Esophagus mucosa (tissue), 1 donor: ENCODE measurements around the gene RNF213. TPM values are rescaled to one million over a fixed set of nuclear protein-coding genes. Genes with fewer than 3 reads are reported as not detected.
"Not testable (repeated sequence)": the region's sequence is repeated elsewhere in the genome, so short reads cannot be mapped to it uniquely, and the experiment has no call there.

Experiments used
- ATAC-seq: fragments of 200-7000 bp; cut with Tn5 transposase; one replicate; pipeline ENCODE4 v1.9.1; 2020
- total RNA-seq: library from RNA; stranded (reverse); gene quantifications from one replicate; pipeline ENCODE4 v1.2.4, GENCODE V29; 2023
- donor health status: DM: yes; HTN: yes; CAD: no.

RNF213 gene
- total RNA-seq, 1 donor from 2014 or later, result 59.9 TPM

DNA sequence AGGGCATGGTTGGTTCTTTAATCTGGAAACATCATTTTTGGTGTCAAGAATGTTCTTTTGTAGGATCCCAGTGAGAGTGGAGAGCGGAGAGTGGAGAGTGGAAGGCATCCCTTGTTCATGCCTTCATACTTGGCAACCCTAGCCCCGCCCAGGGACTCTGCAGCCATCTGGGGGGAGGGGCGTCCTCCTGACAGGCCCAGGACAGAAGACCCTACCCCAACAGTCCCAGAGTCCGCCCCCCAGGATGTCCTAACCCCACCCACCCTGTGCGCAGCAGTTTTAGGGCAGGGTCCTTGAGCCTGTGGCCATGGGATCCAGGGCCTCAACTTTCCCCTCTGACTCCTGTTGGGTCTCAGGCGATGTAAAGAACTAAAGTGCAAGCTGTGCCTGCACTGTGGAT is 36.0 kb upstream of the RNF213 start:
- ATAC-seq, result no peak

DNA sequence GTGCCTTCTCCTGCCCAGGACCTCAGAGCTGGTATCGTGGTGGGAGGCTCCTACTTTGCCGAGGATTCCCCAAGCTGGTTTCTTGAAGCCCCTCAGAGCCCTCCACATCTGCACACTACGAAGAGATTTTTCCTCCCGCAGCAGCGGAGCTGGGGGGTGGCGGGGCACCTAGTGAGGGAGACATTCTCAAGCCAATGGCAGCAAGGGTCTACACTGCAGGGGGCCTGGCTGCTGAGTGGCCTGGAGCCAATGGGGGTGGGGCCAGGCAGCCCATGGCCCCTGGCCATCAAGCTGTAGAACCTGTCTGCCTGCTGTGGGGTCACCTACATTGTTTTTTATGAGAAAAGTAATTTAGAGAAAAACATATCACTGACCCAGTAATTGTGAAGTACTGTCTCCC is 35.4 kb upstream of the RNF213 start:
- ATAC-seq, result no peak

DNA sequence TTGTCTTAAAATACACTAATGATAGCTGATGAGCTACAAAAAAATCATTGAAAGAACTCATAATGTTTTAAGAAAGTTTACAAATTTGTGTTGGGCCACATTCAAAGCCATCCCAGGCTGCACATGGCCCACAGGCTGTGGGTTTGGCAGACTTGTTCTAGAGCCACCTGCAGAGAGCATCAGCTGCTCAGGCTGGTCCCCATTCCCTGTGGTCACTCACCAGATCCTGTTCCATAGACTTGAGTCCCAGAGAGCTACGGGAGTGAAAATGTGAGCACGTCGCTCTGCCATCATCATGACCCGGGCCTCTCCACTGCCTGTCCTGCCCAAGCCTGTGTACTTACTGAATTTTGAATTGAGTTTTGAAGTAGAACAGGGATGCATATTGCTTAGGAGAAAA is 33.5 kb upstream of the RNF213 start:
- no peak for ATAC-seq

DNA sequence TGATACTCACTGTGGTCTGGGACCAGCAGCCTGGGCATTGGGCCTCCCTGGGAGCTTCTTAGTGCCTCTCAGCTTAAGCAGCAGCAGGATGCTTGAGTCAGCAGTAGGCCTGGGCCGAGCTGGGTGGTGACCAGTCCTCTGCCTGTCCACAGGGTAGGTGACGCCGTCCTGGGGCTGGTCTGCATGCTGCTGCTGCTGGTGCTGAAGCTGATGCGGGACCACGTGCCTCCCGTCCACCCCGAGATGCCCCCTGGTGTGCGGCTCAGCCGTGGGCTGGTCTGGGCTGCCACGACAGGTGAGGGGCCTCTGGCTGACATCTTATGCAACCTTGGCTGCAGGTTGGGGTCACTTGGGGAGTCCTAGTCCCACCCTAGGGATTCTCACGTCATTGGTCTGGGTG is 33.0 kb upstream of the RNF213 start:
- ATAC-seq, result no peak

DNA sequence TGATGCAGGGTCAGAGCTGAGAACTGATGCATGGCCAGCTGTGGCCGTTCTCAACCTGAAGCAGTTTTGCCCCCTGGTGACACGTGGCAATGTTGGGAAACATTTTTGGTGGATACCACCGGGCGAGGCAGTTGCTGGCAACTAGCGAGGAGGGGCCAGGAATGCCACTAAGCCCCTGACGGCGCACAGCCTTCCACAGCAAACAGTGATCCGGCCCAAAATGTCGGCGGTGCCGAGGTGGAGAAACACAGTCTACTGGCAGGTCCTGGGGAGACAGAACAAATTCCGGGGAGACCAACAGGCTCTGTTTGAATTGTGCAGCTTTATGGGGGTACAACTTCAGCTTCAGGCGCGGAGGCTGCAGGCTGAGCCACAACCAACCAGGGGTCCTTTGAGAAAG is 32.2 kb upstream of the RNF213 start:
- no peak for ATAC-seq

DNA sequence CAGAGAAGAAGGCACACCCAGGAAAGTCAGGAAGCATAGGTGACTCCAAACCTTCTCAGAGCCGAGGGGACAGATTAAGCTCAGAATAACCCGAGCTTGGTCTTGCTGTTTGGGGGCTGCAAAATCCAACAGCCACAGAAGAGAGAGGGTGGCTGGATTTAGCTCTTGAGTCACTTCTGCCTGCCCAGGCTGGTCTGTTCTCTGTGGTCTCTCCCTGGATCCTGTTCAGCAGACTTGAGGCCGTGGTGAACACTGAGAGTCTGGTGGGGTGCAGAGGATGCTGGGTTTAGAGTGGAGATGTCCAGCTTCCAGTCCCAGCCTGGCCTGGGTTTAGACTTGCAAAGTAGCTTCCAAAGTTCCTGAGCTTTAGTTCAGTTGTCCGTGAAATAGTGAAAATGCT is 31.6 kb upstream of the RNF213 start:
- ATAC-seq, result no peak

DNA sequence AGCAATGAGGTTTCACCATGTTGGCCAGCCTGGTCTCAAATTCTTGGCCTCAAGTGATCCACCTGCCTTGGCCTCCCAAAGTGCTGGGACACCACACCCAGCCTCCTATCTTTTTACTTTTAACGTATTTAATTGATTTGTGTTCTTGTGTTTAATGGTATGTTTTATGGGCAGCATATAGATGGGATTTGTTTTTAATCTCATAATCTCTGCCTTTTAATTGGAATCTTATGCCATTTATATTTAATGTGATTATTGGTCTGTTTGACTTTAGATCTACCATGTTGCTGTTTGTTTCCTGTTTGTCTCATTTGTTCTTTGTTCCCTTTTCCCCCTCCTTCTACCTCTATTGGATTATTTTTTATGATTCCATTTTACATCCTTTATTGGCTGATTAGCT is 28.2 kb upstream of the RNF213 start:
- no peak for ATAC-seq

DNA sequence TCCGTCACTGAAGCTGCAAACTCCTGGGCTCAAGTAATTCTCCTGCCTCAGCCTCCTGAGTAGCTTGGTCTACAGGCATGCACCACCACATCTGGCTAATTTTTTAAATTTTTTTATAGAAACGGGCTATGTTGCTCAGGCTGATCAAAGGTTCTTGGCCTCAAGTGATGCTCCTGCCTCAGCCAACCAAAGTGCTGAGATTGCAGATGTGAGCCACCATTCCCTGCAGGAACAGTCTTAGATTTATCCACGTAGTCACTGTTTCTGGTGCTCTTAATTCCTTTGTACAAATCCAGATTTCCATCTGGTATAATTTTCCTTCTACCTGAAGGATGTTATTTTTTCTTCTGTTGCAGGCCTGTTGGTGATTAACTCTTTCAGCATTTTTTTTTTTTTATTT is 27.4 kb upstream of the RNF213 start:
- no peak for ATAC-seq

DNA sequence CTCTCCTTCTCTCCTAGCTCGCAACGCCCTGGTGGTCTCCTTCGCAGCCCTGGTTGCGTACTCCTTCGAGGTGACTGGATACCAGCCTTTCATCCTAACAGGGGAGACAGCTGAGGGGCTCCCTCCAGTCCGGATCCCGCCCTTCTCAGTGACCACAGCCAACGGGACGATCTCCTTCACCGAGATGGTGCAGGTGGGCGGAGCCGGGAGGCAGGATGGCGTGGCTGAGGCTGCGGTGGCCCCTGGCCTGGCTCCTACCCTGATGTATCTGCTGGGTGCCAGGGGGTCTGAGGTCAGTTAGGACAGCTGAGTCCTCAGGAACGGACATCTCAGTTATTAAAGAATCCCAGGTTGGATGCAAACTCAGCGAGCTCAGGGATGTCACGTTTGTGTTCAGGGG is 23.7 kb upstream of the RNF213 start:
- ATAC-seq, result no peak

DNA sequence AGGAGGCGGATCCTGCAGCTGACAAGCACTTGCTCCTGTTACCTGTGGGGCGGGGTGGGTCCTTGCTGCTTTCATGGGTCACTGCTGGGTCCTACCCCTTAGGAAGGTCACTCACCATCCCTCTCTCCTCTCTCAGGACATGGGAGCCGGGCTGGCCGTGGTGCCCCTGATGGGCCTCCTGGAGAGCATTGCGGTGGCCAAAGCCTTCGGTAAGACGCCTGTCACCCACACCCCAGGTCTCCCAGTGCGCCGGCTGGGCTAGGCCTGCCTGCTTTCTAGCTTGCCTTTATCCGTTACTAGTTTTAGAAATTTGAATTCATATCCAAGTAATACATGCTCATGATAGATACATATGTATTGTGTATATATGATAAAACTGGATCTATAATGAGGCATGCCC is 23.3 kb upstream of the RNF213 start:
- no peak for ATAC-seq

DNA sequence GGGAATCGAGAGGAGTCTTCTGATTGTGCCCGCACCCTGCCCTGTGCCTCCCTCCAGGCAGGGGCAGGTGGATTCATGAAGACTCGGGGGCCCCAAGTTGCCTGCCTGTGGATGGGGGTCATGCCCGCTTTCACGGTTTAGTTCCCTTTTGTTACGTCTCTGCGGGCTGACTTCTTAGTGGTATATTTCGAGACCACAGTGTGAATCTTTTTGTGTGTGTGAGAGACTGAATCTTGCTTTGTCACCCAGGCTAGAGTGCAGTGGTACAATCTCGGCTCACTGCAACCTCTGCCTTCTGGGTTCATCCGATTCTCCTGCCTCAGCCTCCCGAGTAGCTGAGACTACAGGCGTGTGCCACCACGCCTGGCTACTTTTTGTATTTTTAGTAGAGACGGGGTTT is 18.1 kb upstream of the RNF213 start:
- no peak for ATAC-seq

DNA sequence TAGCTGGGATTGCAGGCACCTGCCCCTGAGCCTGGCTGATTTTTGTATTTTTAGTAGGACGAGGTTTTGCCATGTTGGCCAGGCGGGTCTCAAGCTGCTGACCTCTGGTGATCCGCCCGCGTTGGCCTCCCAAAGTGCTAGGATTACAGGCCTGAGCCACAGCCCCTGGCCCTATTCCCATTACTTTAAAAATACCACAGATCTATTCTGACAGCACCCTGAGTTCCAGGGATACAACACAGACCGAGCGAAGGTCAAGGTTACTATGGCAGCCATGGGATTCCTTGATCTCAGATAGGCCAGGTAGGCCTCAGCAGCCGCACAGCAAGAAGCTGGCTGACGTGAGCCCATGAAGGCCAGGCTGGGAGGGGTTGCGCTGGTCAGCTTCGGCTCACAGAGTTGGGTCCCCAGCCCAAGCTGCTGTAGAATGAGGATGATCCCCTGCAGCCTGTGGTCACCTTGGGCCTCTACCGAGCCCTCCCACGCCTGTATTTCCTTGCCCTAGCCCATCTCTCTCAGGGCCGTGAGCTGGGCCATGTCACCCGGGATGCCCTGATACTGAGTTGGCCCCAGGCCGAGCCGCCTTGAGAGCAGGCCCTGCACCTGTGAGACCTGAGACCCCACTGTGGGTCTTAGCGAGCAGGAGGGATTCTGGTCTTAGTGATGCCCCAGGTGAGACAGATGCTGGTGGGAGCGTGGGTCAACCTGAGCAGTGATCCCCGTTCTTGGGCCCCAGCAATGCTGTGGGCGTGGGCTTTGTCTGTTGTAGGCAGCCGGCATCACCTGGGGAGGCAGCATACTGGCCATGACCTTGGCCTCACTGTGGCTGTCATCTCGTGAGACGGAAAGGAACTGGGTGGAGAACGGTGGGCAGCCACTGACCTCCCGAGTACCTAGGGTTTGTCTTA is 16.9 kb upstream of the RNF213 start:
- ATAC-seq, result no peak

DNA sequence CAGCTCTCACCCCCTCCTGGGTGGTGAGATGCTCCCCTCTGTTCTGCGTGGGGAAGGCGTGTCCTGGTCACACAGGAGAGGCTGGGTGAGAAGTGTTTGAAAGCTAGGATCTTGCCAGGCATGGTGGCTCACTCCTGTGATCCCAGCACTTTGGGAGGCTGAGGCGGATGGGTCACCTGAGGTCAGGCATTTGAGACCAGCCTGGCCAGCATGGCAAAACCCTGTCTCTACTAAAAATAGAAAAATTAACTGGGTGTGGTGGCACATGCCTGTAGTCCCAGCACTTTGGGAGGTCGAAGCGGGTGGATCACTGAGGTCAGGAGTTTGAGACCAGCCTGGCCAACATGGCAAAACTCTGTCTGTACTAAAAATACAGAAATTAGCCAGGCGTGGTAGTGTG is 16.2 kb upstream of the RNF213 start:
- ATAC-seq, result not testable (repeated sequence)

DNA sequence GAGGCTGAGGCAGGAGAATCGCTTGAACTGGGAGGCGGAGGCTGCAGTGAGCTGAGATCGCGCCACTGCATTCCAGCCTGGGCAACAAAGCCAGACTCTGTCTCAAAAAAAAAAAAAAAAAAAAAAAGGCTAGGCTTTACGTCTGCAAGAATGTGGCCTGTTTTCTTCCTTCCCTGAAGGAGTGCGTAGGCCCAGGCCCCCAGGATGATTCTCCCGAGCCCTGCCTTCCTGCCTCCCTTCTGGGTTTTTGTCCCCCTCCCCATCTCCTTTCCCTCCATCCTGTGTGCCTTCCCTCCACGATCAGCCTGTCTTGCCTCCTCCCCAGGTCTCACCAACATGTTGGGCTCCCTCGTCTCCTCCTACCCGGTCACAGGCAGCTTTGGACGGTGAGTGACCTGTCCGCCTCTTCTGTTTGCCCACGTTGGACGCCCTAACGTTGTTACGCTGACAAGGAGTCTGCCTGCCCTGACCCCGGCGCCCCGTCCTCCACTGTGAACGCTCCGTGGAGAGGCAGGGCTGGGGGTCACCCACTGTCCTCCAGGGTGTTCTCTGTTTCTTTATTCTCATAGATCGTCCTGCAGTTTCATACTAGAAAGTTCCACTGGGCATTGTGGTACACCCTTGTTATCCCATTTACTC is 15.7 kb upstream of the RNF213 start:
- ATAC-seq, result no peak

DNA sequence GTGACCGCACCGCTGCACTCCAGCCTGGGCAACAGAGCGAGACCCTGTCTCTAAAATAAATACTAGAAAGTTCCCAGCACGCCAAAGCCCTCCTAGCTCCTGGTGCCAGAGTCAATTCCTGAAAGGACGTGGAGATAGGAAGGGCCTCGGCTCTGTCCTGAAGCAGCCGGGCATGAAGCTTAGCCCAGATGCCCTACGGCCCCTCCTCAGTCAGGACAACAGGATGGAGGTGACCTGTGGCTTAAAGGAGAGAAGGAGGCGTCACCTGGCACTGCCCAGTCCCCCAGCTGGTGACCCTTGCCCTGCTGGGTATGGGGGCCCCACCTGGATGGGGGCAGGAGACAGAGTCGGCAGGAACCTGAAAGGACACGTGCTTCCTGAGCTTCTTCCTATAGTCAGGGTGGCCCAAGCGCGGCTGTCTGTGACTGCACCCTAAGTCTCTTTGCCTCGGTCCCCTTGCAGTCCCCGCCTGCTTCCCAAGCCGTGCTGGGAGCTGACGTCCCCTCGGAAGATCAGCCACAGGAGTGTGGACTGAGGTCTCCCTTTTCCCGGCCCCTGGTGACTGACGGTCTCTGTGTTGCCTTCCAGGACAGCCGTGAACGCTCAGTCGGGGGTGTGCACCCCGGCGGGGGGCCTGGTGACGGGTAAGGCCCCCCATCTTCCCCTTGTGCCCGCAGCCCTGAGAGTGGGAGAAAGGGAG is 14.9 kb upstream of the RNF213 start:
- ATAC-seq, result no peak

DNA sequence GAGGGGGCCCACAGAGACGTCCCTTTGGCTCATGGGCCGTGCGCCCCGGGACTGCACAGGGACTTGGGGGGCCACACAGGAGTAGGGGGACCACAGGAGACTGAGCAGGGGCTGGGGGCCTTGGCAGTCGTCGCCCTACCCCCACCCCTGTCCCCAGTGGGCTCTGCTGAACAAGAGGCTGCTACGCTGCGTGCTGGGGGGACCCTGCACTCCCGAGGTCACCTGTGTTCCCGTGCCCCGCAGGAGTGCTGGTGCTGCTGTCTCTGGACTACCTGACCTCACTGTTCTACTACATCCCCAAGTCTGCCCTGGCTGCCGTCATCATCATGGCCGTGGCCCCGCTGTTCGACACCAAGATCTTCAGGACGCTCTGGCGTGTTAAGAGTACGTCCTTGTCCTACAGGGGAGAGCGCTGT is 14.4 kb upstream of the RNF213 start:
- peak; percentile 4 for ATAC-seq

DNA sequence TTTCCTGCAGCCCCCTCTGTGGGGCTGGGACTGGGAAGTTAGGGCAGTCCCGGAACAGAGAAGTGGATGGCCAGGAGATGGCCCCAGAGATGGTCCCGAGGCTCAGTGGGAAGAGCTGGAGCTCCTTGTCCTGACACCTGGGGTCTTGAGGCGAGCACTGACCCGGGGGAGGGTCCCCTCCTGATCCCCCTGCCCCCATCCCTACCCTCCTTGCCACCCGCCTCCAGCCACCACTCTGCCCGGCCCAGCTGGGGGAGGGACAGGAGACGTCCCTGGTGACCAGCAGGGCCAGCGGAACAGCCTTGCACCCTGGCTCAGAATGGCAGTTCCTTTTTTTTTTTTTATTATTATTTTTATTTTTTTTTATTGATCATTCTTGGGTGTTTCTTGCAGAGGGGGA is 13.9 kb upstream of the RNF213 start:
- no peak for ATAC-seq

DNA sequence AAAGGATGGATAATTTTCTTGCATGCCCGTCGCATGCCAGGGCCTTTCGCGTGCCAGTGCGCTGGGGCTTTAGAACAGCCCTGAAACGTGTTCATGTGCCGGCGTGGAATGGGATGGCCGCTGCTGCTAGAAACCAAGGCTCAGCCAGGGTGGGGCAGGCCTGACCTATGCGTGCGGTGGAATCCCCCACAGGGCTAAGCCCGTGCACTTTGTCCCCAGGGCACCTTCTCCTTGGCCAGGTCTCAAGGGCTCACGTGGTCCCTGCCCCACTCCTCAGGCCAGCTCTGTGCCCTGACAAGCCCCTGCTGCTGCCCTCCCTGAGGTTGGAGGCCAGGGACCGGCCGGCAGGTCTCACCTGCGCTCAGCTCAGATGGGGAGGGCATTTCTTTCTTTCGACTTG is 13.1 kb upstream of the RNF213 start:
- ATAC-seq, result no peak

DNA sequence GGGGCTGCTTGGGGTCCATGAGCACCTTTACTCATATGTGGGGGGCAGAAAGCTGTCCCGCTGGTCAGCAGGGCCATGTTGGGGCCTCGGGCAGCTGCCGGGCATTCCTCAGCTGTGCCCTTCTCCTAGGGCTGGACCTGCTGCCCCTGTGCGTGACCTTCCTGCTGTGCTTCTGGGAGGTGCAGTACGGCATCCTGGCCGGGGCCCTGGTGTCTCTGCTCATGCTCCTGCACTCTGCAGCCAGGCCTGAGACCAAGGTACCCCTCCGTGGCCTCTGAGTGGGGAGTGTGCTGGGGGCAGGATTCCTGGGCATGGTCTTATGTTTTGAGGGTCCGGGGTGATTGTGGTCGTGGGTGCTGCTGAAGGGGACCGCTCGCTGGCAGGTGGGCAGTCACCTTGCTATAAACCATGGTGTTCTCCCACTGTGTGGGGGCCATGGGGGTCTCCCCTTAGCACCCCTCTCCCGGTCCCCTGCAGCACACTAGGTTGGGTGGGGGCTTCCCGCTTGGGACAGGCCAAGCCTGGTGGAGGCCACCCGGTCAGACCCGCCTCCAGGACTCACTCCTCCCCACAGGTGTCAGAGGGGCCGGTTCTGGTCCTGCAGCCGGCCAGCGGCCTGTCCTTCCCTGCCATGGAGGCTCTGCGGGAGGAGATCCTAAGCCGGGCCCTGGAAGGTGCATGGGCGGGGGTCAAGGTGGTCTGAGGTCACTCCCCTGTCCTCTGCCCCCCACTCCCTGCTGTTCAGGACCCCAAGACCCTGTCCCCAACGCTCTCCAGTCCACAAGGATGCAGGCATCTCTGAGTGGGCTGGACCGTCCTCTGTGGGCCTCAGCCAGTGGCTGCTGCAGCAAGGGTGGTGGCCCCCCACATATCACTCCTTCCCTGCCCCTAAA is 12.4 kb upstream of the RNF213 start:
- no peak for ATAC-seq

DNA sequence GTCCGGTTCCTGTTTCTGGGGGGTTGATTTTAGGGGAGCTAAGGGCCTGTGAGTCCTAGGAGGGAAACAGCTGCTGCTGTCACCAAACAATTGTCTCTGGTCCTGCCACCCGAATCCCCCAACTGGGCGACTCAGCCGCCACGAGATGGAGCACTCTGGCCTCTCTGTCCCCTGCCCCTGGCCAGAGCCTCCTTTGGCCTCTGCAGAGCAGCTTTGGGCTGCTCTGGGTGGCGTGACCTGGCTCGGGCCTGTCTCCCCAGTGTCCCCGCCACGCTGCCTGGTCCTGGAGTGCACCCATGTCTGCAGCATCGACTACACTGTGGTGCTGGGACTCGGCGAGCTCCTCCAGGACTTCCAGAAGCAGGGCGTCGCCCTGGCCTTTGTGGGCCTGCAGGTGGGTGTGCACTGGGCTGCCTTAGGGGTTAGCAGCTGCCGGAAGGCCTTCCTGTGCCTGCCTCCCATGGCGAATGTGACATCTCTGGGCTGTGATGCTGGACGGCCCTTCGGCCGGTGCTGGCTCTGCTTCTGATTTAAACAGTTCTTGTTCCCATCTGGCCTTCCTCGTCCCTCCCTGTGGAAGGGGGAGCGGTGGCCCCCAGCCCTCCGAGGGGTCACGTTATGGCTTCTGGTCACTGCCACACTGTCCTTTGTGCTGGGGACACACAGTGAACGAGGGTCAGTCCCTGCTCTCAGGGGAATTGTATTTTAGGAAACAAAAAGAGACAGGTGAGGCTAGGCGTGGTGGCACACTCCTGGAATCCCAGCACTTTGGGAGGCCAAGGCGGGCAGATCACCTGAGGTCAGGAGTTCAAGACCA is 11.6 kb upstream of the RNF213 start:
- no peak for ATAC-seq

DNA sequence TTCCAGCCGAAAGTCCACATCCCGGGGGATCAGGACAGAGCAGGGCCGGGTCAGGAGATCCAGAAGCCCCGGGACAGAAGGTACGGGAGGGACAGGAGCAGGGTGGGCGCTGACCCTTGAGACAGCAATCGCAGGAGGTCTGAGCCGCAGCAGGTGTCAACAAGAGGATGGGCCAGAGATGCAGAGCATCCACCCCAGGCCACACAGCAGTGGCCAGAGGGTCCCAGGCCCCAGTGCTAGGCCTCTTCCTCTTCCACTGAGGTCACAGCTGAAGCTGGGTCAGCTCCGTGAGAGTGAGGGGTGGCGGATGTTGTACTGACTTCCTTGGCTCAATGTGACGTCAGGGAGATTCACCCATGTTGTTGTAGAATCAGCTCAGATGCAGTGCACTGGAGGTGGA is 8.7 kb upstream of the RNF213 start:
- ATAC-seq, result no peak

DNA sequence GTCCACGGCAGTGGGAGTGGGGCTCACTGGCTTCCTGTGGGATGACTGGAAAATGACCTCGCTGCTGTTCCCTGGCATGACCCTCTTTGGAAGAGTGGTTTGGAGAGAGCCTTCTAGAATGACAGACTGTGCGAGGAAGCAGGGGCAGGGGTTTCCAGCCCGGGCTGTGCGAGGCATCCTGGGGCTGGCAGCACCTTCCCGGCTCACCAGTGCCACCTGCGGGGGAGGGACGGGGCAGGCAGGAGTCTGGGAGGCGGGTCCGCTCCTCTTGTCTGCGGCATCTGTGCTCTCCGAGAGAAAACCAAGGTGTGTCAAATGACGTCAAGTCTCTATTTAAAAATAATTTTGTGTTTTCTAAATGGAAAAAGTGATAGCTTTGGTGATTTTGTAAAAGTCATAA is 7.8 kb upstream of the RNF213 start:
- ATAC-seq, result peak; percentile 79
